GM10266 (cell line): ENCODE data around the gene RHOH.

Source experiments
- DNase-seq: peaks from one replicate; pipeline ENCODE4 v3.0.0; 2012; ENCODE audit errors: extremely low spot score
- TF ChIP-seq, protein P1 (sequence below): IDR thresholded peaks from 2 replicates; pipeline ENCODE4 v1.5.1; 2012; ENCODE audit warnings: mild to moderate bottlenecking, low read depth; ENCODE audit not compliant: control insufficient read depth, insufficient read depth; ENCODE audit errors: missing control alignments

RHOH gene

DNA sequence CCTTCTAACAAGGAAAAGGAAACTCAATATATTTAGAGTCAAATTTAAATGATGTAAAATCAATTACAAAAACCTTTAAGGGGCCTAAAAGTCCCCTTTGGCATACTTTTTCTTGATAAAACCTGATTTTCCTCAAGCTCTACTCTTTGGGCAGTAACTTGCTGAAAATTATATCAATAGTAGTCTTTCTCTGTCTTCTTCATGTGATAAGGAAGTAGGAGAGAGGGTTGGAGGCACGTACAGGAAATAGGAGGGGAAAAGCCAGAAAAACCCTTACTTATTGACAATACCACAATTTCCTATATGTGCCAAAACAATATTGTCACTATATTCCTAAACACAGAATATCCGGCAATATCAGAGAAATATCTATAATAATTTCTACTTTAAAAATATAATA is 9.6 kb downstream of the RHOH start:
- DNase-seq = no peak
- TF ChIP-seq, protein P1, sequence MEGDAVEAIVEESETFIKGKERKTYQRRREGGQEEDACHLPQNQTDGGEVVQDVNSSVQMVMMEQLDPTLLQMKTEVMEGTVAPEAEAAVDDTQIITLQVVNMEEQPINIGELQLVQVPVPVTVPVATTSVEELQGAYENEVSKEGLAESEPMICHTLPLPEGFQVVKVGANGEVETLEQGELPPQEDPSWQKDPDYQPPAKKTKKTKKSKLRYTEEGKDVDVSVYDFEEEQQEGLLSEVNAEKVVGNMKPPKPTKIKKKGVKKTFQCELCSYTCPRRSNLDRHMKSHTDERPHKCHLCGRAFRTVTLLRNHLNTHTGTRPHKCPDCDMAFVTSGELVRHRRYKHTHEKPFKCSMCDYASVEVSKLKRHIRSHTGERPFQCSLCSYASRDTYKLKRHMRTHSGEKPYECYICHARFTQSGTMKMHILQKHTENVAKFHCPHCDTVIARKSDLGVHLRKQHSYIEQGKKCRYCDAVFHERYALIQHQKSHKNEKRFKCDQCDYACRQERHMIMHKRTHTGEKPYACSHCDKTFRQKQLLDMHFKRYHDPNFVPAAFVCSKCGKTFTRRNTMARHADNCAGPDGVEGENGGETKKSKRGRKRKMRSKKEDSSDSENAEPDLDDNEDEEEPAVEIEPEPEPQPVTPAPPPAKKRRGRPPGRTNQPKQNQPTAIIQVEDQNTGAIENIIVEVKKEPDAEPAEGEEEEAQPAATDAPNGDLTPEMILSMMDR = no peak

DNA sequence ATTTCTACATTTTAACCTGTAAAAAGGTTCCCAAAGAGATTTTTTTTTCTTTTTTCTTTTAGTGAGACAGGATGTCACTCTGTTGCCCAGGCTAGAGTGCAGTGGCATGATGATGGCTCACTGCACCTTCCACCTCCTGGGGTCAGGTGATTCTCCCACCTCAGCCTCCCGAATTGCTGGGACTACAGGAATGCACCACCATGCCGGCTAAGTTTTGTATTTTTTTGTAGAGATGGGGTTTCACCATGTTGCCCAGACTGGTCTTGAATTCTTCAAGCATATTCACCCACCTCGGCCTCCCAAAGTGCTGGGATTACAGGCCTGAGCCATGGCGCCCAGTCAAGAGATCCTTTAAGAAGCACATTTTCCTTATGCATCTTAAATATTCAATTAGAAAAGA is 12.6 kb downstream of the RHOH start:
- TF ChIP-seq, protein P1 = no peak
- no peak for DNase-seq

DNA sequence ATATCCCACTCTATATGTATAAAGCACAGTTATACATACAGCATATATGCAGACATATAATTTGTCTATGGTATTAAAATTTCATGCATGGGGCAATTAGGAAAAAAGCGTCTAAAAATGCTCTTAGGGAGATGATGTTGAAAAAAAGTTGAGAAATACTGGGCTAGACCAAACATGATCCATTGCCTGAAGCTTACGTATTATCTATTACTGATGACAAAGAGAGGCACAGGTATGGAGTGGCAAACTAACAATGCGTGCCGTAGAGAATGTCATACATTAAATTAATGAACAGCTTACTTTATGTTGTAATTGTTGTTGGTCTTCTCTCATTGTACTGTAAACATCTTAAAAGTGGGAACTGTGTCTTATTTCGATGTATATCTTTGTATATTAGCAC is 13.9 kb downstream of the RHOH start:
- TF ChIP-seq, protein P1 = no peak
- no peak for DNase-seq

DNA sequence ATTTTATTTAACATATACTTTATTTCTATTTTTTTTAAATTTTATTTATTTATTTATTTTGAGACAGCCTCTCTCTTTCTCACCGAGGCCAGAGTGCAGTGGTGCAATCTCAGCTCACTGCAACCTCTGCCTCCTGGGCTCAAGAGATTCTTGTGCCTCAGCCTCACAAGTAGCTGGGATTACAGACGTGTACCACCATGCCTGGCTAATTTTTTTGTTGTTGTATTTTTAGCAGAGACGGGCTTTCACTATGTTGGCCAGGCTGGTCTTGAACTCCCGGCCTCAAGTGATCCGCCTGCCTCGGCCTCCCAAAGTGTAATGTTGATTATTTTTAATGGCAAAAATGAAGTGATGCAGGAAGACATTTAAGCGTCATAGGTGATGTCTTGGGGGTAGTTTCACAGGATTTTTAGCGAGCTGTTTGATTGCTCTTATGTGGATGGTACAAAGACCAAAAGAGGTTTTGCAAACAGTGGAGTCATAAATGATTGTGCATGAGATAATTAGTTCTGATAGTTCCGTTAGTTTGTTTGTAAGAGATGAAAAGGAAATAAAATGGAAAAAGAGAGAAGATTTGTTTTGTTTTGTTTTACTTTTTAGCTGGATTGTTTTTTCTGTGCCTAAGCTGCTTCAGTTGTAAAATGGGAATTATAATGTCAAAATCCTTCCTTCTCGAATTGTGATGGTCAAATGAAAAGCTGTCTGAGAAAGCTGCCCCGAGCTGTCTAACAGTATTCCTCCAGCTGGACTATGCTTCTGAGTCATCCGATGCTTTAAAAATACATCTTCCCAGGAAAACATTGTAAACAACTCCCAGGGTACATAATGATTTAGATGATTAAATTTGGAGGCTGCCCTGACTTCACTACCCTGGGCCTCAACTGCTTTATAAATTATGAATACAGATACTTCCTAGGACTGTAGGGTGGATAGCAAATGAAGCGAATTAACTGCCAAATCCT is 14.7 kb downstream of the RHOH start:
- TF ChIP-seq, protein P1 = no peak
- no peak for DNase-seq

DNA sequence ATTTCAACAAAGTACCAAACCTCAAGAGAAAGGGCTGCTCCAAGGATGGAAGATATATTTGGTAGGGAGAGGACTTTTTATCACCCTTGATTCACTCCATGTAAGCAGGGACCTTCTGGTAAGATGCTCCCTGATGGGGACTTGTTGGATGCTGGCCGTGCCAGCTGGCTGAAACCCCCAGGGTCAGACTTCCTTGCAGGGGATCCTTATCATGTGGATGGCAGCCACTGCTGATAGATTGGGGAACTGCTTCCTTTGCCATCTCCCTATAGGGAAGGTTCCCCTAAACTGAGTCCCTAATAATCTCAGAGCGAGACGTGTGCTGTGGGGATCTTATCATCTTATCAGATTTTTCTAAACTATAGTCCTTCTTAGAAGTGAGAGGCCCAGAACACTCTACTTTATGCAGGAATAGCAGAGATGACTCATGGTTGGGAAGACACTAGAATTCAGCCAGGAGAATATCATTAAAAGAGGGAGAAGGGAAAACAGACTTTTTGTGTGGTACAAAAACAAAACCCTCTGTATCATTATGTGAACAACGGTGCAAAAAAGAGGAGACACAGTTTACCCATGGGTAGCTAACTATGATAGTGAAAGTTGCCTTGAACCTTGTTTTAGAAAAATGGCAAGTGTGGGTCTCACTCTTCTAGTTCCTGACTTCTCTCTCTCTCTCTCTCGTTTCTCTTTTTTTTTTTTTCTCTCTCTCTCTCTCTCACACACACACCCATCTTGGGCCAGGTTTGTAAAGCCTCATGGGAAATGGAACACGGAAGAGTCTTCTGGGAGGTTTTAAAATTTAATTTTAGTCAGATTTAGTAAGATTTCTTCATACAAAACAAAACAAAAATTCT is 16.1 kb downstream of the RHOH start:
- DNase-seq = no peak
- TF ChIP-seq, protein P1 = no peak

DNA sequence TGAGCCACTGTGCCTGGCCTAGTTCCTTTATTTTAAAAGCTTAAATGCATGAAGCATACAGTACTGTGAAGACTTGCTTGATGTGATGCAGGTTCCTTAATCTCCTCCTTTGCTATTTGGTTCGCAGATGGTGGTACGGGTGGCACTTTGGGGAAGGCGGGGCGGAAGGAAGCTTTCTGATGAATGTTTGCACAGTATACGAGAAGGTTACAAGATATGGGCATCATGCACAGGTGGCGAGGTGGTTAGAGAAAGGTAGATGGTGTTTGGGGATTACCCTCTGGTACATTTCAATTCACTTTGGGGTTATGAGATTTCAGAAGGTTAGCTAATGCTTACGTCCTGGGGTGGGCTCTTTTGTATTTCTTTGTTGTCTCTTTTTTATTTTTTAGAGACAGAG is 17.2 kb downstream of the RHOH start:
- no peak for DNase-seq
- TF ChIP-seq, protein P1 = no peak
